ENCODE results near the gene CT55. TPM values are rescaled to one million over a fixed set of nuclear protein-coding genes. Genes with fewer than 3 reads are reported as not detected.

Gene CT55
- total and polyA plus RNA-seq, 11 donors = not detected

- peaks cover 0 to 17% (median 0%) of the 10 kb centered on the region in 9 donors for H3K27me3 ChIP-seq
- WGBS, 4 donors = 63 to 80% (median 66%) methylated on average over 2 of the region's 2 CpGs
- H3K4me3 ChIP-seq = no peak overlapping the region
- no peak for DNase-seq
- H3K4me1 ChIP-seq = no peaks in the 10 kb centered on the region
- H3K36me3 ChIP-seq = no peaks in the 10 kb centered on the region
- H3K9me3 ChIP-seq = no peaks in the 10 kb centered on the region
- intact Hi-C loops (cut with DNase I) = no loop called here
- TF ChIP-seq, protein P1, sequence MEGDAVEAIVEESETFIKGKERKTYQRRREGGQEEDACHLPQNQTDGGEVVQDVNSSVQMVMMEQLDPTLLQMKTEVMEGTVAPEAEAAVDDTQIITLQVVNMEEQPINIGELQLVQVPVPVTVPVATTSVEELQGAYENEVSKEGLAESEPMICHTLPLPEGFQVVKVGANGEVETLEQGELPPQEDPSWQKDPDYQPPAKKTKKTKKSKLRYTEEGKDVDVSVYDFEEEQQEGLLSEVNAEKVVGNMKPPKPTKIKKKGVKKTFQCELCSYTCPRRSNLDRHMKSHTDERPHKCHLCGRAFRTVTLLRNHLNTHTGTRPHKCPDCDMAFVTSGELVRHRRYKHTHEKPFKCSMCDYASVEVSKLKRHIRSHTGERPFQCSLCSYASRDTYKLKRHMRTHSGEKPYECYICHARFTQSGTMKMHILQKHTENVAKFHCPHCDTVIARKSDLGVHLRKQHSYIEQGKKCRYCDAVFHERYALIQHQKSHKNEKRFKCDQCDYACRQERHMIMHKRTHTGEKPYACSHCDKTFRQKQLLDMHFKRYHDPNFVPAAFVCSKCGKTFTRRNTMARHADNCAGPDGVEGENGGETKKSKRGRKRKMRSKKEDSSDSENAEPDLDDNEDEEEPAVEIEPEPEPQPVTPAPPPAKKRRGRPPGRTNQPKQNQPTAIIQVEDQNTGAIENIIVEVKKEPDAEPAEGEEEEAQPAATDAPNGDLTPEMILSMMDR (IDR thresholded peaks at IDR 0.05) = no peak
- TF ChIP-seq POLR2A (IDR thresholded peaks at IDR 0.05) = no peak
- no peak for ATAC-seq
- H3K27ac ChIP-seq = no peak overlapping the region
These were observed 56.8 kb downstream of the CT55 start for GRCh38 chrX:135114392-135114791.

- Histone ChIP-seq H3K9me3 (no peaks in the 10 kb centered on the region), H3K4me3 (no peak overlapping the region), H3K36me3 (no peaks in the 10 kb centered on the region), H3K27me3 (peaks cover 0 to 17% (median 0%) of the 10 kb centered on the region in 9 donors), H3K4me1 (no peaks in the 10 kb centered on the region), H3K27ac (no peak overlapping the region)
- ATAC-seq (peak in 1 of 4 donors; percentile 20), DNase-seq (no peak)
- intact Hi-C loops (cut with DNase I) = no loop called here
- WGBS, 4 donors = 63 to 100% (median 88%) methylated on average over 1 of the region's 1 CpG
- TF ChIP-seq, protein P1 (IDR thresholded peaks at IDR 0.05) = no peak
These were observed 58.5 kb downstream of the CT55 start for GRCh38 chrX:135112743-135113142.

GRCh38 chrX:135112096-135112729, 59.0 kb downstream of the CT55 start:
- peak in 1 of 4 donors; percentile 44 for ATAC-seq
- Histone ChIP-seq H3K27ac (no peak overlapping the region), H3K9me3 (no peaks in the 10 kb centered on the region), H3K27me3 (peaks cover 0 to 17% (median 0%) of the 10 kb centered on the region in 9 donors), H3K4me1 (no peaks in the 10 kb centered on the region), H3K4me3 (no peak overlapping the region), H3K36me3 (no peaks in the 10 kb centered on the region)
- DNase-seq = no peak
- WGBS, 4 donors = 18 to 27% (median 25%) methylated on average over 5 of the region's 5 CpGs
- TF ChIP-seq POLR2A (IDR thresholded peaks at IDR 0.05) = no peak
- TF ChIP-seq, protein P1 (IDR thresholded peaks at IDR 0.05) = peak; percentile 39 to 64 (median 53)
- intact Hi-C loops (cut with DNase I) = no loop called here

DNA sequence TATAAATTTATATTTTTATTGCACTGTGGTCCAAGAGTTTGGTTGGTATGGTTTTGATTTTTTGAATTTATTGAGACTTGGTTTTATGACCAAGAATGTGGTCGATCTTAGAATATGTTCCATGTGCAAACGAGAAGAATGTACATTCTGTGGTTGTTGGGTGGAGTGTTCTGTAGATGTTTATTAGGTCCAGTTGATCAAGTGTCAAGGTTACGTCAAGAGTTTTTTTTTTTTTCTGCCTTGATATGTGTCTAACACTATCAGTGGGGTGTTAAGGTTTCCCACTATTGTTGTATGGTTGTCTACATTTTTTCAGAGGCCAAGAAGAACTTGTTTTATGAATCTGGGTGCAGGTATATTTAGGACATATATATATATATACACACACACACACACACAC, 61.6 kb downstream of the CT55 start:
- intact Hi-C loops (cut with DNase I) = no loop called here
- WGBS, 4 donors = 82 to 93% (median 86%) methylated on average over 3 of the region's 3 CpGs
- no peaks in the 10 kb centered on the region for H3K9me3 ChIP-seq
- ATAC-seq (no peak), DNase-seq (no peak)
- H3K27ac ChIP-seq = no peak overlapping the region
- no peaks in the 10 kb centered on the region for H3K4me1 ChIP-seq
- H3K27me3 ChIP-seq = peaks cover 0 to 17% (median 0%) of the 10 kb centered on the region in 9 donors
- H3K4me3 ChIP-seq = no peak overlapping the region
- H3K36me3 ChIP-seq = no peaks in the 10 kb centered on the region
- TF ChIP-seq POLR2A (IDR thresholded peaks at IDR 0.05) = no peak
- TF ChIP-seq, protein P1 (IDR thresholded peaks at IDR 0.05) = no peak

Other genes starting within 250 kb of the CT55 start
- 1 to 10 TPM; 3.5 to 7.4 (median 6.7) TPM for gene SMIM10, start 180.4 kb downstream of the CT55 start, total RNA-seq
- 10 to 100 TPM in 1 of 2 donors, 1 to 10 TPM in 1; 5.5 to 13.1 TPM for gene SMIM10, start 180.4 kb downstream of the CT55 start, polyA plus RNA-seq
- gene RTL8B, start 148.9 kb downstream of the CT55 start, total RNA-seq = 10 to 100 TPM; 13.2 to 21.6 (median 15.4) TPM
- 10 to 100 TPM; 14.2 to 24.9 TPM for gene RTL8B, start 148.9 kb downstream of the CT55 start, polyA plus RNA-seq
- 100 to 1,000 TPM; 240 to 386 (median 302) TPM for gene RTL8C, start 139.0 kb downstream of the CT55 start, total RNA-seq
- 100 to 1,000 TPM; 316 to 447 TPM for gene RTL8C, start 139.0 kb downstream of the CT55 start, polyA plus RNA-seq
- gene RTL8A, start 119.3 kb downstream of the CT55 start, total RNA-seq = 10 to 100 TPM; 28.2 to 37.2 (median 34.2) TPM
- gene RTL8A, start 119.3 kb downstream of the CT55 start, polyA plus RNA-seq = 10 to 100 TPM; 76.3 to 85.9 TPM
- gene SMIM10L2B, start 72.7 kb downstream of the CT55 start, total RNA-seq = 1 to 10 TPM; 2.2 to 5.7 (median 3.6) TPM
- 1 to 10 TPM; 1.5 to 5.3 TPM for gene SMIM10L2B, start 72.7 kb downstream of the CT55 start, polyA plus RNA-seq
- not detected for gene ETDB, start 50.9 kb downstream of the CT55 start, total RNA-seq
- gene ETDB, start 50.9 kb downstream of the CT55 start, polyA plus RNA-seq = not detected
- not detected for gene ETDA, start 80.7 kb upstream of the CT55 start, total RNA-seq
- gene ETDA, start 80.7 kb upstream of the CT55 start, polyA plus RNA-seq = not detected
- gene ETDC, start 138.1 kb upstream of the CT55 start, total RNA-seq = not detected
- not detected for gene ETDC, start 138.1 kb upstream of the CT55 start, polyA plus RNA-seq
- 1 to 10 TPM; 2.8 to 6.1 (median 3.2) TPM for gene ZNF75D, start 172.7 kb upstream of the CT55 start, total RNA-seq
- gene ZNF75D, start 172.7 kb upstream of the CT55 start, polyA plus RNA-seq = 1 to 10 TPM; 3.2 to 4.0 TPM
- gene ZNF449, start 173.4 kb upstream of the CT55 start, total RNA-seq = 1 to 10 TPM; 4.4 to 7.4 (median 5.1) TPM
- 1 to 10 TPM; 2.1 to 3.7 TPM for gene ZNF449, start 173.4 kb upstream of the CT55 start, polyA plus RNA-seq